ENCODE measurements around the gene TMEM127. TPM values are rescaled to one million over a fixed set of nuclear protein-coding genes. Genes with fewer than 3 reads are reported as not detected.

Gene TMEM127
- total RNA-seq, 3 donors from 2014 or later: 31.9 to 37.5 (median 36.9) TPM

DNA sequence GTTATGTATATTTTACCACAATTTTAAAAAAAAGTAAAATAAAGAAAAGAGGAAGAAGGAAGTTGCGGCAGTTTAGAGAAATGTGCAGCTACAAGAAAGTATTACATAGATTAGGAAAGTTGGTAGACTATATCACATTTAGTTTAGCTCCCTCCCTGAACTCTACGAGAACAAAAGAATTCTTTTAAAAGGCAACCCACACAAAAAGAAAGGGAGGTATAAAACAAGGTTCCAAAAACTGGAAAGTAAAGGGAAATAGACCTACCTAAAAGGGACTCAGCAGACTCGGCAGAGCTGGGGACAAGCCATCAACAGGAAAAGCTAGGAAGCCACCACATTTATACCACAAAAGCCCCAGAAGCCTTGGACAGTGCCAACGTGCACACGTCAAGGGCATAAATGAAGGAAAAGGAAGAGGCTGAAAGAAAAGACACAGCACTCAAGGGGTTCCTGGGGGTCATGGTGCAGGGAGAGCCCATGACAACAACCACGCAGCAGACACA is 9.1 kb downstream of the TMEM127 start:
- H3K4me1 Mint-ChIP-seq (ENCODE audit: low read depth): peaks cover 58% of the 10 kb centered on the region
- no peaks in the 10 kb centered on the region for H3K9me3 Mint-ChIP-seq
- H3K4me3 Mint-ChIP-seq: peak overlapping the region; percentile 42
- ATAC-seq (no peak), DNase-seq (no peak)
- H3K36me3 Mint-ChIP-seq (ENCODE audit: insufficient read depth): peaks cover 27% of the 10 kb centered on the region
- no peaks in the 10 kb centered on the region for H3K27me3 Mint-ChIP-seq (ENCODE audit: low read depth)

- H3K4me1 Mint-ChIP-seq (ENCODE audit: low read depth): peaks cover 41% of the 10 kb centered on the region
- no peak overlapping the region for H3K4me3 Mint-ChIP-seq
- H3K36me3 Mint-ChIP-seq (ENCODE audit: insufficient read depth): peaks cover 29% of the 10 kb centered on the region
- no peaks in the 10 kb centered on the region for H3K9me3 Mint-ChIP-seq
- DNase-seq (no peak), ATAC-seq (no peak)
- no peaks in the 10 kb centered on the region for H3K27me3 Mint-ChIP-seq (ENCODE audit: low read depth)
These were observed 11.2 kb downstream of the TMEM127 start for GRCh38 chr2:96254571-96254970.

DNA sequence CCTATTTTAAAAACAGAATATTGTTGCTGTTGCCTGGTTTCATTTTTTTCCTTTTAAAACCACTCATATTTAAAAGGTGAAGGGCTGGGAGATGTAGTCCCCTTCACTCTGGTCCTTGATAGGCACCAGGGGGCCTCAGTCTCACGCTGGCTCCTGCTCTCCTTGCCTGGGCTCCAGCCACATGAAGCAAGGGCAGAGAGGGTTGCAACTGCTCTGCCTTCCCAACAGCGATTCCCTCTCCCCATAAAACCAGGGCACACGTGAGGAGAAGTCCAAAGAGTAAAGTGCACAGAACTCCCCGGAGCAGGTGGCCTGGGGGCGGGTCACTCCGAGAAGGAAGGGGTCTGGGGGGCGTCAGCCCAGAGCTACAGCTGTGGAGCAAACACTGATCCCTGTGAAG is 12.8 kb downstream of the TMEM127 start:
- Mint-ChIP-seq H3K9me3 (no peaks in the 10 kb centered on the region), H3K27me3 (ENCODE audit: low read depth) (no peaks in the 10 kb centered on the region), H3K4me3 (no peak overlapping the region), H3K36me3 (ENCODE audit: insufficient read depth) (peaks cover 29% of the 10 kb centered on the region), H3K4me1 (ENCODE audit: low read depth) (peaks cover 28% of the 10 kb centered on the region)
- no peak for DNase-seq
- ATAC-seq: no peak

DNA sequence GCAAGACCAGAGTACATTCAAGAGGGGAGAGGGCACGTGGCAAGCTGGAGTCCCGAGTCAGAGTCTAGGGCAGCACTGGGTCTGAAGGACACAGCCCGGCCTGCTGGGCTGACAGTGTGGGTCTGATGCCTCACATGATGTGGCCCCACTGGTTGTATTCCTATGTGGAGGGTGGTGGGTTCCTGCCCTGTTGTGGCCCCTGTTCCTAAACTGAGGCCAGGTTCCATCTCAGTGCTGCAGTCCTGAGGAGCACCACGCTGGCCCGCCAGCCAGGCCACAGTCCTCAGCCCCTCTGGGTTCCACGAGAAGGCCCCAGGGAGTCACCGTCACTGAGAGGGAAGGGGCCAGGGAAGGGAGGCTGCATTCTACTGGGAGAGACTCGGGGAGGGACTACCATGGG is 13.3 kb downstream of the TMEM127 start:
- no peak for ATAC-seq
- DNase-seq: no peak
- Mint-ChIP-seq H3K4me3 (no peak overlapping the region), H3K36me3 (ENCODE audit: insufficient read depth) (peaks cover 29% of the 10 kb centered on the region), H3K9me3 (no peaks in the 10 kb centered on the region), H3K4me1 (ENCODE audit: low read depth) (peaks cover 26% of the 10 kb centered on the region), H3K27me3 (ENCODE audit: low read depth) (no peaks in the 10 kb centered on the region)

GRCh38 chr2:96251721-96252292 is 14.0 kb downstream of the TMEM127 start:
- Mint-ChIP-seq H3K27me3 (ENCODE audit: low read depth) (no peaks in the 10 kb centered on the region), H3K4me1 (ENCODE audit: low read depth) (peaks cover 25% of the 10 kb centered on the region), H3K4me3 (no peak overlapping the region), H3K9me3 (no peaks in the 10 kb centered on the region), H3K36me3 (ENCODE audit: insufficient read depth) (peaks cover 29% of the 10 kb centered on the region)
- no peak for ATAC-seq
- DNase-seq: no peak

- peaks cover 27% of the 10 kb centered on the region for H3K36me3 Mint-ChIP-seq (ENCODE audit: insufficient read depth)
- H3K27me3 Mint-ChIP-seq (ENCODE audit: low read depth): no peaks in the 10 kb centered on the region
- peaks cover 27% of the 10 kb centered on the region for H3K4me1 Mint-ChIP-seq (ENCODE audit: low read depth)
- H3K4me3 Mint-ChIP-seq: no peak overlapping the region
- no peak for DNase-seq
- no peaks in the 10 kb centered on the region for H3K9me3 Mint-ChIP-seq
- no peak for ATAC-seq
These were observed 15.6 kb downstream of the TMEM127 start for GRCh38 chr2:96250188-96250587.

DNA sequence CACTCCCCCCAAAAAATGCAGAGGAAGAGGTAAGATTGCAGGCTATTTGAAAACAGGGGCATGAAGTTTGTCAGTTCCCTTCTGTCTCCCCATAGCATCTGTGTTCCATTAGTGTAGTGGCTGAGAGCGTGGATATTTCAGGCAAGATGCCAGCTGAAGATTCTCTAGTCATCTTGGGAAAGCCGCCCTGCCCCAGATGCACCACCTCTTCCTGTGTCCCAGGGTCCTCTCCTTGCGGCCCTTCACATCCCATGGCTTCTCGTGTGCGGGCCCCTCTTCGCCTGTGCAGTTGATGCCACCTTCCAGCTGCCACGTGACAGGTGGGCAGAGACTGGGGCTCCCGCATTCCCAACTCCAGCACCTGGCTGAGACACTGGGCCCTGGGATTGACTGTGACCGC is 16.1 kb downstream of the TMEM127 start:
- no peaks in the 10 kb centered on the region for H3K9me3 Mint-ChIP-seq
- no peaks in the 10 kb centered on the region for H3K27me3 Mint-ChIP-seq (ENCODE audit: low read depth)
- no peak for DNase-seq
- peaks cover 25% of the 10 kb centered on the region for H3K36me3 Mint-ChIP-seq (ENCODE audit: insufficient read depth)
- H3K4me3 Mint-ChIP-seq: no peak overlapping the region
- peaks cover 28% of the 10 kb centered on the region for H3K4me1 Mint-ChIP-seq (ENCODE audit: low read depth)
- no peak for ATAC-seq

- Mint-ChIP-seq H3K36me3 (ENCODE audit: insufficient read depth) (peaks cover 18% of the 10 kb centered on the region), H3K4me1 (ENCODE audit: low read depth) (peaks cover 27% of the 10 kb centered on the region), H3K9me3 (no peaks in the 10 kb centered on the region), H3K4me3 (no peak overlapping the region), H3K27me3 (ENCODE audit: low read depth) (no peaks in the 10 kb centered on the region)
- ATAC-seq: no peak
- no peak for DNase-seq
These were observed 17.2 kb downstream of the TMEM127 start for GRCh38 chr2:96248624-96249023.

DNA sequence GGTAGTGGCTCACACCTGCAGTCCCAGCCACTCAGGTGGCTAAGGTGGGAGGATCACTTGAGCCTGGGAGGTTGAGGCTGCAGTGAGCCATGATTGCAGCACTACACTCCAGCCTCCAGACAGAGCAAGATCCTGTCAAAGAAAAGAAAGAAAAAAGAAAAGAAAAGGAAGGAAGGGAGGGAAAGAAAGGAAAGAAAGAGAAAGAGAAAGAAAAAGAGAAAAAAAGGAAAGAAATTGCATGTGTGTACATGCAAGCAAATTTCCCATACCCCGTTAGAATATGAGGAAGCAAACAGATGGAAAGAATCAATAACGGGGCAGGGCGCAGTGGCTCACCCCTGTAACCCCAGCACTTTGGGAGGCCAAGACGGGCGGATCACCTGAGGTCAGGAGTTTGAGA is 17.9 kb downstream of the TMEM127 start:
- DNase-seq (no peak), ATAC-seq (no peak)
- peaks cover 30% of the 10 kb centered on the region for H3K4me1 Mint-ChIP-seq (ENCODE audit: low read depth)
- H3K4me3 Mint-ChIP-seq: no peak overlapping the region
- no peaks in the 10 kb centered on the region for H3K27me3 Mint-ChIP-seq (ENCODE audit: low read depth)
- peaks cover 14% of the 10 kb centered on the region for H3K36me3 Mint-ChIP-seq (ENCODE audit: insufficient read depth)
- no peaks in the 10 kb centered on the region for H3K9me3 Mint-ChIP-seq

DNA sequence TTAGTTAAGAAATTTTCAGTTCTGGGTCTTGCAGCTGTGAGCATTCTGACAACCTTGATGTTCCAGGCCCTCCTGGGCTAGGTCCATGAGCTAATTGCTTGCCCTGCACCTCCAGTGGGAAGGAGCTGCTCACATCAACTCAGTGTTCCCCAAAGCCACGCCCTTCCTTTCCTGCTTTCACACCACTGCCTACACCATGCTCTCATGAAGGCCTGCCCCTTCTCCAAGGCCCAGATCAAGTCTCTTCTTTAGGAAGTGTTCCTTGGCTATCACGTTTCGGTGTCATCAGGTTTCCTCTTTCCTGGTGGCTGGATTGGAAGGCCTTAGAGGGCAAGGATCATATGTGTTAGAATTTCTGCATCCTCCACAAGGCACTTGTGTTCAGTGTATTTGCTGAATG is 18.8 kb downstream of the TMEM127 start:
- Mint-ChIP-seq H3K27me3 (ENCODE audit: low read depth) (no peaks in the 10 kb centered on the region), H3K9me3 (no peaks in the 10 kb centered on the region), H3K36me3 (ENCODE audit: insufficient read depth) (peaks cover 7% of the 10 kb centered on the region), H3K4me1 (ENCODE audit: low read depth) (peaks cover 39% of the 10 kb centered on the region), H3K4me3 (no peak overlapping the region)
- ATAC-seq: no peak
- DNase-seq: no peak

GRCh38 chr2:96245609-96246390 is 20.0 kb downstream of the TMEM127 start:
- DNase-seq (no peak), ATAC-seq (no peak)
- H3K27me3 Mint-ChIP-seq (ENCODE audit: low read depth): no peaks in the 10 kb centered on the region
- H3K9me3 Mint-ChIP-seq: no peaks in the 10 kb centered on the region
- peaks cover 2% of the 10 kb centered on the region for H3K36me3 Mint-ChIP-seq (ENCODE audit: insufficient read depth)
- H3K4me3 Mint-ChIP-seq: no peak overlapping the region
- peaks cover 49% of the 10 kb centered on the region for H3K4me1 Mint-ChIP-seq (ENCODE audit: low read depth)

DNA sequence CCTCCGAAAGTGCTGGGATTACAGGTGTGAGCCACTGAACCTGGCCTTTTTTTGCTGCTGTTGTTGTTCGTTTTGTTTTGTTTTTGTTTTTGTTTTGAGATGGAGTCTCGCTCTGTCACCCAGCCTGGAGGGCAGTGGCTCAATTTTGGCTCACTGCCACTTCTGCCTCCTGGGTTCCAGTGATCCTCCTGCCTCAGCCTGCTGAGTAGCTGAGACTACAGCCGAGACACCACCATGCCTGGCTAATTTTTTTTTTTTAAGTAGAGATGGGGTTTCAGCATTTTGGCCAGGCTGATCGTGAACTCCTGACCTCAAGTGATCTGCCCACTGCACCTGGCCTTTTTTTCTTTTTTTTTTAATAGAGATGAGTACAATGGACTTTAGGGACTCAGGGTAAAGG is 22.0 kb downstream of the TMEM127 start:
- DNase-seq (no peak), ATAC-seq (no peak)
- H3K9me3 Mint-ChIP-seq: no peaks in the 10 kb centered on the region
- peaks cover 2% of the 10 kb centered on the region for H3K36me3 Mint-ChIP-seq (ENCODE audit: insufficient read depth)
- no peak overlapping the region for H3K4me3 Mint-ChIP-seq
- peaks cover 52% of the 10 kb centered on the region for H3K4me1 Mint-ChIP-seq (ENCODE audit: low read depth)
- no peaks in the 10 kb centered on the region for H3K27me3 Mint-ChIP-seq (ENCODE audit: low read depth)

DNA sequence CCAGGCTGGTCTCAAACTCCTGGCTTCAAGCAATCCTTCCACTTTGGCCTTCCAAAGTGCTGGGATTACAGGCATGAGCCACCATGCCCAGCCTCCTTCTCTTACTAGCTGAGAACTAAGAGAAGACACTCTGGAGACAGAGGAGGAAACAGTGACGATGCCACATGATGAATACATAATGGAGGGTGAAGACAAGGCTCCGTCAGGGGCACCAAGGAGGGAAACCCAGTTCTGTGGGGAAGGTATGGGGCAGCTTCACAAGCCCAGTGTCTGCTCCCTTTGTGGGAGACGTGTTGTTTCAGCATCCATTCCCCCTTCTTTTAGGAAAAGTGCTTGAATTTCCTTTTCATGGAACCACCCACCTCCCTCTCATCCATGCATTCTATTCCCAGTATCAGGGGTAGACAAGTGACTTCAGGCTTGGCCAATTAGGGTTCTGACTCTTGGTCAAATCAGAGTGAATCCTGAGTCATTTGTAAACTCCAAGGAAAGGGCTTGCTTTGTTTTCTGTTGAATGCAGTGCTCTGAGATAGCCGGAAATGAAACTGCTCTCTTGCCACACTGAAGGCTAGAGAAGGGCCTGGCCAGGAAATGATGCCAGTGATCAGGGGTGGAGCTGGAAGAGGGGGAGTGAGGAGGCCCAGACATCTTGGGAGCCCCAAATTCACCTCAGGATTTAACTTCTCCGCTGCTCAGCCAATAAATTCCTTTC is 23.7 kb downstream of the TMEM127 start:
- Mint-ChIP-seq H3K36me3 (ENCODE audit: insufficient read depth) (peaks cover 4% of the 10 kb centered on the region), H3K4me1 (ENCODE audit: low read depth) (peaks cover 47% of the 10 kb centered on the region), H3K27me3 (ENCODE audit: low read depth) (no peaks in the 10 kb centered on the region), H3K9me3 (no peaks in the 10 kb centered on the region), H3K4me3 (peak overlapping the region; percentile 43)
- peak; percentile 17 for DNase-seq
- peak; percentile 89 to 91 for ATAC-seq

DNA sequence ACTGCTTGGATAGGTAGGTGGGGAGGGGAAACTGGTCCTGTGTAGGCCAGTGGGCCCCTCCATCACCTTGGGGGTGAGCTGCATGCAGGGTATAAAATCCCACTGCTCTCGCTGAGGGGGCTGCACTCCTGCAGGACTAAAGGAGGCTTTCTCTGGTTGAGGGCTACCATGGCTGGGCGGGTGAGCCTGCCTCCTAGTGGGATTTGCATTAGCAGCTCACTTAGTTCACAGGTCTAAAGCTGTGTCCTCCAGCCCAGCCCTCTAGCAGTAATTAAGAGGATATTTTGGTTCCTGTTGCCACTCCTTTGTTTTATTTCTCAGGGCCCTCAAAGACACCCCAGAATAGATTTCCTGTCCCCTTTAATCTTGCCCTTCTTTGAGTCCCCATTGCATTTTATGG is 24.6 kb downstream of the TMEM127 start:
- DNase-seq (no peak), ATAC-seq (no peak)
- Mint-ChIP-seq H3K4me3 (no peak overlapping the region), H3K27me3 (ENCODE audit: low read depth) (no peaks in the 10 kb centered on the region), H3K4me1 (ENCODE audit: low read depth) (peaks cover 41% of the 10 kb centered on the region), H3K9me3 (no peaks in the 10 kb centered on the region), H3K36me3 (ENCODE audit: insufficient read depth) (peaks cover 5% of the 10 kb centered on the region)

All from activated T-cell treated with anti-CD3 and anti-CD28 coated beads, Interleukin-2, amount 50 U/mL, for 4 hours (primary cell).